GOT3 (cell line): ENCODE data around the gene FRYL.
"Not testable (repeated sequence)": the region's sequence is repeated elsewhere in the genome, so short reads cannot be mapped to it uniquely, and the experiment has no call there.

Experiments
- DNase-seq: peaks from one replicate; lab custom pipeline; 2025; ENCODE audit warnings: mixed read lengths; lab: John Stamatoyannopoulos, UW

The FRYL gene

GRCh38 chr4:48661391-48661790 is 118.7 kb downstream of the FRYL start:
- DNase-seq, result no peak

DNA sequence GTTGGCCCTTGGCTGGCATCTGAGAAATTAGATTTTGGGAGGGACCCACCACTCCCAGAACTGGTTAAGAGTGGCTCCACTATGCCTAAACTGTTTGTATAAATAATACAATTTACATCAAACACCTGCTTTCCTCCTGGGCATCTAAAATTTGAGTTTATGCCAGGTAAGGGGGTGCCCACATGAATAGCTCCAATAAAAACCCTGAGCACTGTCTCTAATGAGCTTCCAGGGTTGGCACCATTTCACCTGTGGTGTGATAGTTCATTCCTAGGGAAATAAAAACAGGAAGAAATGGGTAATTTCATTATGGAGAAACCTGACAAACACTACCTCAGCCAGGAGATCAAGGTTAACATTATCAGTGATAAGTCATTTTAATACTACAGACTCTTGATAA is 119.7 kb downstream of the FRYL start:
- DNase-seq, result no peak

- no peak for DNase-seq
Measured at GRCh38 chr4:48654015-48654664, 125.9 kb downstream of the FRYL start.

- no peak for DNase-seq
Measured at GRCh38 chr4:48653217-48654014, 126.7 kb downstream of the FRYL start.

GRCh38 chr4:48651914-48652313 is 128.2 kb downstream of the FRYL start:
- no peak for DNase-seq

GRCh38 chr4:48649505-48649904 is 130.6 kb downstream of the FRYL start:
- DNase-seq, result no peak

DNA sequence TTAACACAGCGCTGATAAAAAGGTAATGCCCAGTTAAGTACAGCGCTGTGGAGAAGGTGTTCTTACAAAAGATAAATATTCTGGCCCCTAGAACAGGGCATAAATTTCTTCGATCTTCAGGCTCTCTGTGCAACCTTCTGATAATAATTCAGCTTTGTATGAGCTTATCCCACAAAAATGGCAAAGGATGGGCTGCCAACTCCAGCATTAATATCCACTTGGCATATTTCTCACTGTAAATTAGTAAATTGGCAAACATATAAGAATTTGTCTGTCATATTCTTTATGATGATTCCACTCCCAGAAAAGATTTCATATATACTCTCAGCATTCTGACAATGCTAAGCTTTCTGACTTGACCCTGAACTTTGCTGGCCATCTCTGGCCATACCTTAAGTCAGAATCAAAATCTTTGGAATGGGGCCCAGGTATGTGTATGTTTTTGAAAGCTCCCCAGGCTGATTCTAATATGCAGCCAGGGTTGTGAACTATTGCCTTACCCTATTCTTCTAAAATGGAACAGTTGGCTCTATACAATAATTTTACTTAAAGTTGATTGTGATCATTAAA is 134.8 kb downstream of the FRYL start:
- DNase-seq, result no peak

- no peak for DNase-seq
Measured at GRCh38 chr4:48642421-48643374, 137.4 kb downstream of the FRYL start.

- DNase-seq, result no peak
Measured at GRCh38 chr4:48641401-48641800, 138.7 kb downstream of the FRYL start.

GRCh38 chr4:48640699-48641098 is 139.4 kb downstream of the FRYL start:
- DNase-seq, result no peak

GRCh38 chr4:48640225-48640624 is 139.9 kb downstream of the FRYL start:
- DNase-seq, result no peak

DNA sequence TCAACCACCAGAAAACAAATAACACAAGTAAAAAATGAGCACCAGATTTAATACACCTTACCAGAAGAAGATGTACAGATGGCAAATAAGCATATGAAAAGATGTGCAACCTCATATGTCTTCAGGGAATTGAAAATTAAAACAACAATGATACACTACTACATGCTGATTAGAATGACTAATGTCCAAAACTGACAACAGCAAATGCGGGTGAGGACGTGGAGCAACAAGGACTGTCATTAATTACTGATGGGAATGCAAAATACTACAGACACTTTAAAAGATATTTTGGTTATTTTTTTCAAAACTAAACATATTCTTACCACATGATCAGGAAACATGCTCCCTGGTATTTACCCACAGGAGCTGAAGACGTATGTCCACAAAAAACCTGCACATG is 140.3 kb downstream of the FRYL start:
- no peak for DNase-seq

DNA sequence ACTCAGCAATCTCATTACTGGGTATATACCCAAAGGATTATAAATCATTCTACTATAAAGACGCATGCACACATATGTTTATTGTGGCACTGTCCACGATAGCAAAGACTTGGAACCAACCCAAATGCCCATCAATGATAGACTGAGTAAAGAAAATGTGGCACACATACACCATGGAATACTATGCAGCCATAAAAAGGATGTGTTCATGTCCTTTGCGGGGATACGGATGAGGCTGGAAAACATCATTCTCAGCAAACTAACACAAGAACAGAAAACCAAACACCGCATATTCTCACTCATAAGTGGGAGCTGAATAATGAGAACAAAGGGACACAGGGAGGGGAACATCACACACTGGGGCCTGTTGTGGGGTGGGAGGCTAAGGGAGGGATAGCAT is 141.5 kb downstream of the FRYL start:
- not testable (repeated sequence) for DNase-seq

DNA sequence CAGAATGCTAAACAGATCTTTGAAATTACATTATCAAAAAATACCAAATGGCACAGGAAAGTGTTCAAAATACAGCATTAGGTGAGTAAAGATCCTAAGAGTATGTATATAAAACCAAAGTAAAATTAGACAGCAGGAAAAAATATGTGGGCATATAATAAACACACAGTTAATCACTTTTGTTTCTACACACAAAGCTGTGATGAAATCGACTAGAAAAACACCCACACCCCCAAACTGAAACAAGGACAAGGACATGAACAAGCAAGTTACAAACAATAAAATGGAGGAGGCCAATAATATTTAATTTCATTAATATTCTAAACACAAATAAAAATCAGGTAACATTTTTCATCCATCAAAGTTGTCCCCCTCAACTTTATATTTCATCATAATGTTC is 143.2 kb downstream of the FRYL start:
- DNase-seq, result no peak

GRCh38 chr4:48635980-48636379 is 144.1 kb downstream of the FRYL start:
- DNase-seq, result no peak

DNA sequence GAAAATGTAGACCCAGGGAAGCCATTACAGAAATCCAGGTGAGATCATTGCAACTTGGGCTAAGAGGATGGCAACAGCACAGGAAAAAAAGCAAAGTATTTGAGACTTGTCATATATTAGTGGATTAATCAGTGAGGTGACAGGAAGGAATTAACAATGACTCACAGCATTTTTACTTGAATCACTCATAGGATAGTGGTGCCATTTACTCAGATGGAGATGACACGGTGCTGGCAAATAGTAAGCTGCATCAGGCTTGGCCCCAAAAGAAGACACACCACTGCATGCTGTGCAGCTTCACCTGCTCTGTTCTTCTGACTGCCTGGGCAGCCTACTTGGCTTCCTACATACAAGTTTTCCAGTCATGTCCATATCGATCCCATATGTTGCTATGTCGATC is 144.8 kb downstream of the FRYL start:
- DNase-seq, result no peak

- DNase-seq, result no peak
Measured at GRCh38 chr4:48634688-48635308, 145.3 kb downstream of the FRYL start.

DNA sequence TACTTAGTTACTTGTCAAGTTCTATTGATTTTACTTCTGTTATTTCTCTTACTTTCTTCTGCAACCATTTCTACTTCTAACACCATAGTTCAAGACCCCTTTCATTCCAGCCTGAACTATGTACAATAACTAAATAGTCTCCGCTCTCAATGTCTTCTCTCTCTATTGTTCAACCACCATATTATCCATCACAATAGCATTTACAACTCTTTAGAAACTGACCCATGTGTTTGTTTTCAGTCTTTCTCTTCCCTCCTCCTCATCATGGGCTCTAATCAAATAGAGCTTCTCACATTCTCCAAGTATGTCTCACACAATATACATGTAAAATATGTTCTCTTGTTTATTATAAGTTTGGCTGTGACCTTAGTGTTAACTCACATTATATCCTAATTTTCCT is 146.4 kb downstream of the FRYL start:
- DNase-seq, result no peak

- DNase-seq, result no peak
Measured at GRCh38 chr4:48629458-48629857, 150.6 kb downstream of the FRYL start.

- DNase-seq, result no peak
Measured at GRCh38 chr4:48623182-48623780, 156.8 kb downstream of the FRYL start.

DNA sequence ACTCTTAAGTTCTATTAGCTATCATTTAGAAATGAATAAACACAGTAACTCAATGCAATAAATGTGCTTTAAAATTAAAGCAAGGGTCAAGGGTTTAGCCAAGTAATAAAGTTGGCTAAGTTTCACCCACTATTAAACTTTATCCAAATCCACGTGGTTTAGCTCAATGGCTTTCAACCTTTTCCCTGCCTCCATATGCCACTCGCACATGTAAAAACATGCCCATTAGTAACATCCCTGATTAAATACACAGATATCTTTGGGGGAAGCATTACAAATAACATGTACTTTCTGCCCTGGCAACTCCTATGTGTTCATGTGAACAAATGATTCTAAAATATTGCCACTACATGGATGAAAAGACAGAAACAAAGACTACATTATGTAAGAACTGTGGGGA is 159.2 kb downstream of the FRYL start:
- DNase-seq, result no peak
